CD4-positive, alpha-beta T cell treated with Interleukin-21 for 1 hour (primary cell): ENCODE measurements around the gene CCL7.
"Not testable (repeated sequence)": the region's sequence is repeated elsewhere in the genome, so short reads cannot be mapped to it uniquely, and the experiment has no call there.

Experiments
- DNase-seq: peaks from one replicate; pipeline ENCODE4 v3.0.0-alpha.2; 2020

CCL7 gene

DNA sequence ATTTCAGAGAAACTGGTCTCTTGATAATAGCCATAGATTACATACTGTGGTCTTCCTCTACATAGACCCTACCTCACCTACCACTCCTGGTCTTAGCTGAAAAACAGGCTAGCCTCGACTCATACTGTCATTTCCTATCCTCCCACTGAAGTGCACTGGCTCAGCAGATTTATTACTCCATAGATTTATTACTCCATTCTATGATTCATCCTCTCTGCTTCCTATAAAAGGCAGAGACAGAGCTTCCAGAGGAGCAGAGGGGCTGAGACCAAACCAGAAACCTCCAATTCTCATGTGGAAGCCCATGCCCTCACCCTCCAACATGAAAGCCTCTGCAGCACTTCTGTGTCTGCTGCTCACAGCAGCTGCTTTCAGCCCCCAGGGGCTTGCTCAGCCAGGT, at the start of gene CCL7:
Gene CCL7 (plus strand): TSS at position 253 of the 400 bp plus-strand sequence. CDS start 70 bp downstream, at position 323.
- no peak for DNase-seq

GRCh38 chr17:34220752-34221395, 49.1 kb upstream of the CCL7 start:
- no peak for DNase-seq

DNA sequence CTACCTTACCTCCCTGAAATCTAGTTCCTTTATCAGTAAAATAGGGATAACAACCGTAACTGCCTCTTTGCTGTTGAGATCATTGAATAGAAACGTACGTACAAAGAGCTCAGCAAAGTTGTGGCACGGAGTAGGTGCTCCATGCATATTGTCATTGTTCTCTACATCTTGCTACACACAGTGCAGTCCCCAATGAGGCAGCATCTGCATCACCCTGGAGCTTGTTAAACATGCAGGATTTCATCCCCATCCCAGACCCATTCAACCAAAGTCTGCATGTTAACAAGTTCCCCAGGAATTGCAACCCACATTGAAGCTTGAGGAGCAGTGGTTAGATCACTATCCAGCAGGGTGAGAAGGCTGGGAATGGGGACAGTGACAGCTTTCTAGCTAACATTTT, 48.6 kb upstream of the CCL7 start:
- DNase-seq, result no peak

- DNase-seq, result no peak
Observed at GRCh38 chr17:34222722-34223497, 47.1 kb upstream of the CCL7 start.

GRCh38 chr17:34225046-34225445, 45.0 kb upstream of the CCL7 start:
- no peak for DNase-seq

- DNase-seq, result no peak
Observed at GRCh38 chr17:34226011-34226743, 43.8 kb upstream of the CCL7 start.

GRCh38 chr17:34226744-34227034, 43.3 kb upstream of the CCL7 start:
- no peak for DNase-seq

DNA sequence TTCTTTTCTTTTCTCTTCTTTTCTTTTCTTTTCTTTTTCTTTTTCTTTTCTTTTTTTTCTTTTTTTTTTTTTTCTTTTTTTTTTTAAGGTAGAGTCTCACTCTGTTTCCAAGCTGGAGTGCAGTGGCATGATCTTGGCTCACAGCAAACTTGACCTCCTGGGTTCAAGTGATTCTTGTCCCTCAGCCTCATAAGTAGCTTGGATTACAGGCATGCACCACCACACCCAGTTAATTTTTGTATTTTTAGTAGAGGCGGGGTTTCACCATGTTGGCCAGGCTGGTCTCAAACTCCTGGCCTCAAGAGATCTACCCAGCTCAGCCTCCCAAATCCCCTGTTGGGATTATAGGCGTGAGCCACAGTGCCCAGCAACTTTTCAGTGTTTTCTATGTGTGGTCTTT, 42.7 kb upstream of the CCL7 start:
- not testable (repeated sequence) for DNase-seq

DNA sequence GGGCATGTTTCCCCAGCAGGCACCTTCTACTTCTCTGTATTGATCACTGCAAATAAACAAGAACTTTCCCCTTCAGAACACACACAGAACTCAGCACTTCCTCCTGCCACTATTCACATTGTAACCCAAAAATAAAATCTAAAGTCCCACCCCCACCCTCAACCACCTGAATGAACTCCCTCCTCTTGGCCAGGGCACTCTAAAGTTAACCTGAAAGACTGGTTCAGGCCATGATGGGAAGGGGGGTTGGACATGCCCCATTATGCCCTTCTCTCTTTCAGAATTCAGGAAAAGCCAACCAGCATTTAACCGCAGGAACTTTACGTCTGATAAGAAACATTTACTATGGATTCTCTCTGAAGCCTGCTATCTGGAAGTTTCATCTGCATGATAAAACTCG, 42.3 kb upstream of the CCL7 start:
- DNase-seq, result no peak

GRCh38 chr17:34228781-34229180, 41.2 kb upstream of the CCL7 start:
- no peak for DNase-seq

- DNase-seq, result no peak
Observed at GRCh38 chr17:34230342-34230741, 39.7 kb upstream of the CCL7 start.

DNA sequence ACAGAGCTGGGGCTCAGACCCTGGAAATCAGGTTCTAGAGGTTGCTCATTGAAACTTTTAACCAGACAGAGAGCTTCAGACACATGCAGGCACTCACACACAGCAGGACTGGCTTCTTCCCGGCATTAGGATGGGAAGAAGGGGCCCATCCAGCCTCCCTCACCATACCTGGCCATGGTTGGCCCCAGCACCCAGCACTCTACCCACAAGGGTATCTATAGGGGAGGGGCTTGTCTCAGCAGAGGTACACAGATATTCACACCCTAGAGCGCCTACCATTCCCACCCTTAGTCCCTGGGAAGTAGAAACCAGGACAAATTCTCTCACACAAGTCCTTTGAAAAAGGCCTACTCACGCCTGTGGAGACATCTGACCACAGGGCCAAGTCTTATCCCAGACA, 35.4 kb upstream of the CCL7 start:
- no peak for DNase-seq

DNA sequence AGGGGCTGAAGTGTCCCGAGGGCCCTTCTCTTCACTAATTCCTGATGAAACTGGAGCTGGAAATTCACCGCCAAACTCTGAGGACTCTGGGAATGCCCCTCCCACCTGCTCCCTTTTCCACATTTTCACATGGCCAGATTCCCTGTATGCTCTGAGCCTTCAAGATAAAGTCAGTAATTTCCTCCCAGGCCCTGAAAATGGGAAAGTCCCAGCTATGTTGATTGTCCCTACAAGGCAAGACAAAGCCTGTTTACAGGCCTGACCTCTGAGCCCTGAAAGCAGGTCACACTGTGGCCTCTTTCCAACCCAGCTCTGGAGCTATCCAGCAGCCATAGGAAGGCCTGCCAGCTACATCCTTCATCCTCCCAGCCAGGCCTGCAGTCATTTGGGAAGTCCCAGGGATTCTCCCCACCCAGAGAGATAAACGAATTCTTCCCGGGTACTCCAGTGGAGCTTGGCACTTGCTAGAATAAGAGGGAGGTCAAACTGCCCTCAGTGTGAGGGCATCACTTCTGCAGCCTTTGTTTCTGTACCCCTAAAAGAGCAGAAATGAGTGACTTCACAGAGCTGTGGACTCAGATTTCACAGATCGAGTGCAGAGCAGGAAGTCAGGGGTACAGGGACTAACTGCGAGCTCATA, 34.5 kb upstream of the CCL7 start:
- DNase-seq, result no peak

GRCh38 chr17:34236281-34236892, 33.6 kb upstream of the CCL7 start:
- no peak for DNase-seq

DNA sequence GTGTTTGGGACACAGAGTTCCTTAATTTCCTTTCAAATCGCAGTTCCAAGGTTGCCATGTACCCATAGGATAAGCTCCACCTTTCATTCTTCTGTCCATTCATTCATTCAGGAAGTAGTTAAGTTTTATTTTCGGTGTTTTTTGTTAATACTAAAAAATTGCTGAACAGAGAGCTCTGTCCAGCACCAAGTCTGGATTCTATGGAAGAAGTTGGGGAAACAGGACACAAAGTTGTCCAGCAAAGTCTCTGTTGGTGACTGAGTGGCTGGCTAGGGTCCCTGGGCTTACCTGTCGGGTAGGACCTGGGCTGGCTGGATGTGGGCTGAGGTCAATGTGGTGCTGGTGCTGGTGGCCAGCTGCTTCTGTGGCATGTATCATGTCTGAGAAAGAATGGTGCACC, 32.6 kb upstream of the CCL7 start:
- DNase-seq, result no peak

DNA sequence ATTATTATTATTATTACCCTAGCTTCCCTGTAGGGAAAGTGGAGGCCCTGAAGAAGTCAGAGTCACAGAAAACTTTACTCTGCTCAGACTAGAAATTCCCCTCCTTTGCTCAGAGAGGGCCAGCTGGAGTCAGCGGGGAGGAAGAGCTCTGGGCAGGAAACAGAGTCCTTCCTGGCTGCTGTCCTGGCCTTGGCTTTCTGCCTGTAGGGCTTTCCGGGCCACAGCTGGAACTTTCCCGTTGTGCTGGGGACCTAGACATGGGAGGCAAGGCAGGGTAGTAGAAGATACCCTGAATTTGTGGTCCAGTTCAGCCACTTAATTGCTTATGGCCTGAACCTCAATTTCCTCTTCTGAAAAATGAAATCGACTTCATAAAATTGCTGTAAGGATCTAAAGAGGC, 29.0 kb upstream of the CCL7 start:
- DNase-seq, result no peak

DNA sequence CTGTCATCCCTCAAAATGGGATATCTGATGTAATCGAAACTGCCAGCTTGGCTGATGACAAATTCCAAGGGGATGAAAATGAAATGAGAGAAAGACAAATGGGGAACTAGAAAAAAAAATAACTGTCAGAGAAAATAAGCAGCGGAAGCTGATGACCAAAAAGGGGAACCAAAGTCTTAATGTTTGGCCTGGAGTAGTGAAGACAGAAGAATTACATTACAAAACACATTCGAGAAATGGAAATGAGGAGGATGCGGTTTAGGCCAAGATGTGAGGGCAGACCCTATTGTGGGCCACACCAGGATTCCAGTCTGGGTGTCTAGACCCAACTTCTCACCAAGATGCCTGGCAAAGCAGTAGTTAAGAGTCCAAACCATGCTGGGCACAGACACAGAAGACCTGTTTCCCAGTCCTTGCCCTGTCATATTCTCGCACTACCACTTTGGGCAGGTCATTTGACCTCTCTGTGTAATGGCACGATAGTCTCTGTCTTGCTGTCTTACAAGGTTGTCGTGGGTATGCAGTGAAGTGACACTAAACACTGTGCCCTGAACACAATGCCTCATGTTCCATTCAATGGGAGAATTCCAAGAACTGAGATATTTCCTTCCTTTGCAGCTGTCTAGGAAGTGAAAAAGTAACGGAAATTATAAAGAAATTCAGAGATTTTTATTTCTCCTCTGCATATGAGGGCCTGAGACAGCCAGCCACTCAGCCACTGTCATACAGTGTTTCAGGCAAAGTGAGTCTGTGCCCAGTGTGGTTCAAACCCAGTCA, 27.2 kb upstream of the CCL7 start:
- DNase-seq, result peak; percentile 4

DNA sequence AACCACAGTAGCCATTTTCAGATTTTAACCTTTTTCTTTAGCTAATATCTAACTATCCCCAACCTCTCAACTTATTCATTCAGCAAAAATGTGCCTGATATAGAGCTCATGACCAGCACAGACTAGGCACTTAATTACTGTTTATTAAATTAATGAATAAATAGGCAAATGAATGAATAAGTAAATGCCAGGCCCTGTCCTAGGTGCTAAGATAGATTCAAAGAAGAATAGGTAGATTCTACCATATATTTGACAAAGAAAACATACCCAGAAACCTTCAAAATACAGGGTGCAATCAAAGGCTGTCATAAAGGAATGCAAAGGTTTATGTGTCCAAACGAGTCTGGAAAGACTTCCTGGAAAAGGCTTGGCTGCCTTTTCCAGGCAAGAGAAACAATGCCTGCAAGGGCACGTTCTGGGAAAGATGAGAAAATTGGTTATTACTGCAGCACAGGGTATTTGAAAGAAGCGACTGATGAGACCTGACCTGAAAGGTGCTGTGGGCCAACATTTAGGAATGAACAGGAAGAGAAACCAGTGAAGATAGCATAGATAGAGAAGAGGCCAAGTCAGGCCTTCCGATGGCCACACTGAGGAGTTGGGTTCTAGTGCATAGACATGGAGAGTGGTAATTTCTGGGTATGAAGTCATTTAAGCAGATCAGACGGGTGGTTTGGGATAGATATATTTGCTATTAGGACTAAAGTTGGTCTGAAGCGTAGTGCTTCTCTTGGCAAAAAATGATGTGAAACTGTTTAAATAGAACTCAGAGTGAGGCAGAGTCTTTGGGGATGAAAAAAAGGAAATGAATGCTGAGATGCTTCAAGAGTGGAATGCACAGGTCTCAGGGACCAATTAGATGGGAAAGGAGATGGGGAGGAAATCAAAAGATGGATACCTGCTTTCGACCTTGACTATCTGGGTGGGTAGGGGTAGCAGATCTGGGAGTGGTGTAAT, 26.4 kb upstream of the CCL7 start:
- no peak for DNase-seq

- DNase-seq, result no peak
Observed at GRCh38 chr17:34245351-34245905, 24.6 kb upstream of the CCL7 start.

GRCh38 chr17:34246446-34246845, 23.6 kb upstream of the CCL7 start:
- peak; percentile 12 for DNase-seq

DNA sequence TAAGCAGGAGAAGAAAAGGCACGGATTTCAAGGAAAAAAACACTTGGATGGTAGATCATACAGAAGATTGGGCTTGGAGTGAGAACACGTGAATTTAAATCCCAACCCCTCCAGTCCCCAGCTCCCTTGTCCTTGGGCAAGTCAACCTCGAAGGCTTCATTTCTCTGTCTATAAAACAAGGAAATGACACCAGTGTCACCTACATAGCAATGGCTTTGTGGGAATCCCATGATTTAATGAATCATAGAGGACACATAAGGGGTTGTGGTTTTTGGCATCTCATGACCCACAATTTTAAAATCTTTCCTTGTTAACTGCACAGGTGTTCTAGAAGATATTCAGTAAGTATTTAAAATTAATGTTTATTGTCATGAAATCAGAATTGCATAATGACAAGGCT, 23.1 kb upstream of the CCL7 start:
- DNase-seq, result no peak
